ENCODE results near the gene LIMS1. TPM values are rescaled to one million over a fixed set of nuclear protein-coding genes. Genes with fewer than 3 reads are reported as not detected.
A peak's percentile ranks its signal among the peaks of the same experiment; 100 is the strongest.
"Not testable (repeated sequence)": the region's sequence is repeated elsewhere in the genome, so short reads cannot be mapped to it uniquely, and the experiment has no call there.

LIMS1 gene
- total RNA-seq, 1 donor from 2014 or later = 85.5 TPM

GRCh38 chr2:108665975-108666374, 131.7 kb downstream of the LIMS1 start:
- intact Hi-C loops (cut with DNase I); ATAC-seq; H3K27ac ChIP-seq; H3K36me3 ChIP-seq; H3K4me3 ChIP-seq; H3K9me3 ChIP-seq; DNase-seq; H3K27me3 ChIP-seq (ENCODE audit: low read depth); H3K4me1 ChIP-seq: not testable (repeated sequence)

GRCh38 chr2:108667140-108667539, 132.9 kb downstream of the LIMS1 start:
- H3K27ac ChIP-seq; H3K36me3 ChIP-seq; DNase-seq; H3K9me3 ChIP-seq; H3K4me3 ChIP-seq; H3K27me3 ChIP-seq (ENCODE audit: low read depth); H3K4me1 ChIP-seq; intact Hi-C loops (cut with DNase I): not testable (repeated sequence)
- peak; percentile 65 to 81 for ATAC-seq

- H3K9me3 ChIP-seq; H3K4me1 ChIP-seq; ATAC-seq; H3K27me3 ChIP-seq (ENCODE audit: low read depth); intact Hi-C loops (cut with DNase I); DNase-seq; H3K27ac ChIP-seq; H3K4me3 ChIP-seq: not testable (repeated sequence)
- H3K36me3 ChIP-seq = peaks cover 22% of the 10 kb centered on the region
These were observed 136.0 kb downstream of the LIMS1 start for GRCh38 chr2:108670282-108670681.

GRCh38 chr2:108672200-108672805, 138.0 kb downstream of the LIMS1 start:
- H3K27ac ChIP-seq; ATAC-seq; H3K27me3 ChIP-seq (ENCODE audit: low read depth); H3K9me3 ChIP-seq; H3K4me3 ChIP-seq; H3K4me1 ChIP-seq; DNase-seq; intact Hi-C loops (cut with DNase I): not testable (repeated sequence)
- peaks cover 36% of the 10 kb centered on the region for H3K36me3 ChIP-seq

- H3K27me3 ChIP-seq (ENCODE audit: low read depth); intact Hi-C loops (cut with DNase I); H3K27ac ChIP-seq; DNase-seq; H3K4me3 ChIP-seq; ATAC-seq; H3K9me3 ChIP-seq: not testable (repeated sequence)
- Histone ChIP-seq H3K36me3 (peaks cover 46% of the 10 kb centered on the region), H3K4me1 (peaks cover 13% of the 10 kb centered on the region)
These were observed 142.3 kb downstream of the LIMS1 start for GRCh38 chr2:108676522-108676921.

- H3K4me3 ChIP-seq; ATAC-seq; H3K27me3 ChIP-seq (ENCODE audit: low read depth); intact Hi-C loops (cut with DNase I); H3K9me3 ChIP-seq; H3K27ac ChIP-seq; DNase-seq: not testable (repeated sequence)
- H3K36me3 ChIP-seq = peaks cover 51% of the 10 kb centered on the region
- peaks cover 13% of the 10 kb centered on the region for H3K4me1 ChIP-seq
These were observed 143.0 kb downstream of the LIMS1 start for GRCh38 chr2:108677239-108677744.

- intact Hi-C loops (cut with DNase I); H3K4me3 ChIP-seq; DNase-seq; H3K9me3 ChIP-seq; H3K27me3 ChIP-seq (ENCODE audit: low read depth); H3K27ac ChIP-seq: not testable (repeated sequence)
- peaks cover 13% of the 10 kb centered on the region for H3K4me1 ChIP-seq
- peaks cover 57% of the 10 kb centered on the region for H3K36me3 ChIP-seq
- peak; percentile 78 to 85 for ATAC-seq
These were observed 144.0 kb downstream of the LIMS1 start for GRCh38 chr2:108678198-108678651.

GRCh38 chr2:108680805-108681204, 146.5 kb downstream of the LIMS1 start:
- H3K36me3 ChIP-seq = peaks cover 65% of the 10 kb centered on the region
- H3K4me1 ChIP-seq = peaks cover 13% of the 10 kb centered on the region
- DNase-seq; H3K27me3 ChIP-seq (ENCODE audit: low read depth); H3K9me3 ChIP-seq; H3K4me3 ChIP-seq; H3K27ac ChIP-seq; intact Hi-C loops (cut with DNase I): not testable (repeated sequence)
- peak in 1 of 2 donors; percentile 27 for ATAC-seq

- intact Hi-C loops (cut with DNase I); H3K4me1 ChIP-seq; DNase-seq; H3K9me3 ChIP-seq; H3K27me3 ChIP-seq (ENCODE audit: low read depth); H3K4me3 ChIP-seq; H3K27ac ChIP-seq: not testable (repeated sequence)
- peaks cover 24% of the 10 kb centered on the region for H3K36me3 ChIP-seq
- ATAC-seq = peak in 1 of 2 donors; percentile 19
These were observed 154.8 kb downstream of the LIMS1 start for GRCh38 chr2:108688818-108689756.

- peaks cover 15% of the 10 kb centered on the region for H3K36me3 ChIP-seq
- H3K9me3 ChIP-seq; DNase-seq; H3K27me3 ChIP-seq (ENCODE audit: low read depth); intact Hi-C loops (cut with DNase I); H3K4me3 ChIP-seq; H3K27ac ChIP-seq; H3K4me1 ChIP-seq: not testable (repeated sequence)
- ATAC-seq = peak; percentile 61 to 78
These were observed 155.7 kb downstream of the LIMS1 start for GRCh38 chr2:108690001-108690400.

Measured in lower lobe of right lung (tissue), 2 donors.